ENCODE measurements around the gene ENPP4.

Gene ENPP4

GRCh38 chr6:46118157-46118556, 11.6 kb upstream of the ENPP4 start:
- TF ChIP-seq, protein P1, sequence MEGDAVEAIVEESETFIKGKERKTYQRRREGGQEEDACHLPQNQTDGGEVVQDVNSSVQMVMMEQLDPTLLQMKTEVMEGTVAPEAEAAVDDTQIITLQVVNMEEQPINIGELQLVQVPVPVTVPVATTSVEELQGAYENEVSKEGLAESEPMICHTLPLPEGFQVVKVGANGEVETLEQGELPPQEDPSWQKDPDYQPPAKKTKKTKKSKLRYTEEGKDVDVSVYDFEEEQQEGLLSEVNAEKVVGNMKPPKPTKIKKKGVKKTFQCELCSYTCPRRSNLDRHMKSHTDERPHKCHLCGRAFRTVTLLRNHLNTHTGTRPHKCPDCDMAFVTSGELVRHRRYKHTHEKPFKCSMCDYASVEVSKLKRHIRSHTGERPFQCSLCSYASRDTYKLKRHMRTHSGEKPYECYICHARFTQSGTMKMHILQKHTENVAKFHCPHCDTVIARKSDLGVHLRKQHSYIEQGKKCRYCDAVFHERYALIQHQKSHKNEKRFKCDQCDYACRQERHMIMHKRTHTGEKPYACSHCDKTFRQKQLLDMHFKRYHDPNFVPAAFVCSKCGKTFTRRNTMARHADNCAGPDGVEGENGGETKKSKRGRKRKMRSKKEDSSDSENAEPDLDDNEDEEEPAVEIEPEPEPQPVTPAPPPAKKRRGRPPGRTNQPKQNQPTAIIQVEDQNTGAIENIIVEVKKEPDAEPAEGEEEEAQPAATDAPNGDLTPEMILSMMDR (IDR thresholded peaks at IDR 0.05), result no peak

DNA sequence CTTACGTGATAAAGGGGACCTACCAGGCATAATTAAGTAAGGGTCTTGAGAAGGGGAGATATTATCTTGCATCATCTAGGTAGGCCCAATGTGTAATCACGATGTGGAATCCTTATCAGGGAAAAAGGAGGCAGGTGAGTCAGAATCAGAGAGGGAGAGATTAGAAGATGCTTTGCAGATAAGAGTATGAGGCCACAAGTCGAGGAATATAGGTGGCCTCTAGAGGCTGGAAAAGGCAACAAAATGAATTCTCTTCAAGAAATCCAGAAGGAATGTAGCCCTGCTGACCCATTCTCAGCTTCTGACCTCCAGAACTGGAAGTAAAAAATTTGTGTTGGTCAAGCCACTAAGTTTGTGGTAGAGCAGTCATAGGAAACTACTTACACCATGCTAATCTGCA, 11.0 kb upstream of the ENPP4 start:
- TF ChIP-seq, protein P1 (IDR thresholded peaks at IDR 0.05), result no peak

GRCh38 chr6:46128476-46128875, 1.3 kb upstream of the ENPP4 start:
- TF ChIP-seq, protein P1 (IDR thresholded peaks at IDR 0.05), result no peak

- TF ChIP-seq, protein P1 (IDR thresholded peaks at IDR 0.05), result no peak
Measured at GRCh38 chr6:46129291-46129628, 529 bp upstream of the ENPP4 start.

DNA sequence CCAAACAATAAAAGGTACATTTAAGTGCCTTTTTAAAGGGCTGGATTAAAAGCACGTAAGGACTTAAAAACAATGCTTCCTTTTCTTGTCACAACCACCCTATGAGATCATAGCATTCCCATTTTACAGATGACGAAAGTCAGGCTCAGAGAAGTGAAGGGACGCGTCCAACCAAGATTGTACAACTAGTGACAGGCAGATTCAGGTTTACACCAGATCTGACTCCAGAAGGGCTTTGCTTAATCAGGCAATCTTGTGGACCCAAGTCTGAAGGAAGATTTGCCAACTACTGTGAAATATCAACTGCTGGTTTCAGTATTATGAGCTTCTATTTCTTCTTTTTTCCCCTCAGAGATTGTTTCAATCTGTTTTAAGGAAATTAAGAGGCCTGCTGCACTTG, 877 bp downstream of the ENPP4 start:
- TF ChIP-seq, protein P1 (IDR thresholded peaks at IDR 0.05), result no peak

GRCh38 chr6:46134216-46134615, 4.4 kb downstream of the ENPP4 start:
- TF ChIP-seq, protein P1 (IDR thresholded peaks at IDR 0.05), result no peak

DNA sequence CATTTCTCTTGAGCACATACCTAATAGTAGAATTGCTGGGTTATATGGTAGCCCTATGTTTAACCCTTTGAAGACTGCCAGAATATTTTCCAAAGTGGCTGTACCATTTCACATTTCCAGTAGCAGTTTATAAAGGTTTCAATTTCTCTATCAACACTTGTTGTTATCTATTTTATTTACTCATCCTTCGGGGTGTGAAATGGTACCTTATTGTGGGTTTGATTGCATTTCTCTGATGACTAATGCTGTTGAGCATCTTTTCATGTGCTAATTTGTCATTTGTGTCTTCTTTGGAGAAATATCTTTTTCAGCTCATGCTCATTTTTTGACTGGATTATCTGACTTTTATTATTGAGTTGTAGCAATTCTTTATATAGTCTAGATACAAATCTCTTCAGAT, 5.4 kb downstream of the ENPP4 start:
- TF ChIP-seq, protein P1 (IDR thresholded peaks at IDR 0.05), result no peak

- TF ChIP-seq, protein P1 (IDR thresholded peaks at IDR 0.05), result no peak
Measured at GRCh38 chr6:46136831-46137230, 7.0 kb downstream of the ENPP4 start.
